T-helper 2 cell treated with Interferon-gamma antibody and Interleukin-4, amounts not matched to agents 5 μg/mL and 100 μg/mL, for 36 hours (primary cell): ENCODE results near the gene METRNL.
"Not testable (repeated sequence)": the region's sequence is repeated elsewhere in the genome, so short reads cannot be mapped to it uniquely, and the experiment has no call there.

Source experiments
- DNase-seq: peaks from one replicate; pipeline ENCODE4 v3.0.0; 2021; ENCODE audit warnings: low spot score
- H3K27ac Mint-ChIP-seq: one replicate; pipeline ENCODE4 v1.8.0; 2021; ENCODE audit warnings: mild to moderate bottlenecking, mixed read lengths
- H3K27me3 Mint-ChIP-seq: one replicate; pipeline ENCODE4 v1.8.0; 2021; ENCODE audit warnings: low read depth, mixed read lengths
- H3K36me3 Mint-ChIP-seq: one replicate; pipeline ENCODE4 v1.8.0; 2021; ENCODE audit warnings: low read depth, mixed read lengths
- H3K4me1 Mint-ChIP-seq: one replicate; pipeline ENCODE4 v1.8.0; 2021; ENCODE audit warnings: low read depth, mixed read lengths
- H3K4me3 Mint-ChIP-seq: one replicate; pipeline ENCODE4 v1.8.0; 2022; ENCODE audit warnings: mild to moderate bottlenecking, moderate library complexity, mixed read lengths
- H3K9me3 Mint-ChIP-seq: one replicate; pipeline ENCODE4 v1.8.0; 2021; ENCODE audit warnings: mixed read lengths

METRNL gene

GRCh38 chr17:83123896-83124801 lies 44.7 kb downstream of the METRNL start:
- H3K9me3 Mint-ChIP-seq = no peaks in the 10 kb centered on the region
- peaks cover 12% of the 10 kb centered on the region for H3K4me1 Mint-ChIP-seq
- no peak overlapping the region for H3K4me3 Mint-ChIP-seq
- no peak overlapping the region for H3K27ac Mint-ChIP-seq
- peaks cover 33% of the 10 kb centered on the region for H3K27me3 Mint-ChIP-seq
- no peak for DNase-seq
- H3K36me3 Mint-ChIP-seq = no peaks in the 10 kb centered on the region

DNA sequence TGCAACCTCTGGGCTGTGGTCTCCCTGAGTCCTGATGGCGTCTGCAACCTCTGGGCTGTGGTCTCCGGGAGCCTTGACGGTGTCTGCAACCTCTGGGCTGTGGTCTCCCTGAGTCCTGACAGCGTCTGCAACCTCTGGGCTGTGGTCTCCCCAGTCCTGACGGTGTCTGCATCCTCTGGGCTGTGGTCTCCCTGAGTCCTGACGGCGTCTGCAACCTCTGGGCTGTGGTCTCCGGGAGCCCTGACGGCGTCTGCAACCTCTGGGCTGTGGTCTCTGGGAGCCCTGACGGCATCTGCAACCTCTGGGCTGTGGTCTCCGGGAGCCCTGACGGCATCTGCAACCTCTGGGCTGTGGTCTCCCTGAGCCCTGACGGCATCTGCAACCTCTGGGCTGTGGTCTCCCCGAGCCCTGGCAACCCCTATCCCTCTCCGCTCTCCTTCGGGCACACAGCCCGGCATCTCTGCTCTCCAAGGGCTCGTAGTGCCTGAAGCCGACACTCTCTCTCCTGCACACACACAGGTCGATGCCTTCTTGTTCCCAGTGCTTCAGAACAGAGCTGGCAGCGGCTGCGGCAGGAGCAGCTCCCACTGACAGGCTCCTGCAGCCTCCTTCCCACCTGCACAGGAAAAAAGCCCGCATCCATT lies 45.6 kb downstream of the METRNL start:
- Mint-ChIP-seq H3K27me3 (peaks cover 31% of the 10 kb centered on the region), H3K4me1 (peaks cover 10% of the 10 kb centered on the region), H3K4me3 (peak overlapping the region; percentile 42), H3K27ac (peak overlapping the region; percentile 26), H3K36me3 (no peaks in the 10 kb centered on the region), H3K9me3 (no peaks in the 10 kb centered on the region)
- no peak for DNase-seq

DNA sequence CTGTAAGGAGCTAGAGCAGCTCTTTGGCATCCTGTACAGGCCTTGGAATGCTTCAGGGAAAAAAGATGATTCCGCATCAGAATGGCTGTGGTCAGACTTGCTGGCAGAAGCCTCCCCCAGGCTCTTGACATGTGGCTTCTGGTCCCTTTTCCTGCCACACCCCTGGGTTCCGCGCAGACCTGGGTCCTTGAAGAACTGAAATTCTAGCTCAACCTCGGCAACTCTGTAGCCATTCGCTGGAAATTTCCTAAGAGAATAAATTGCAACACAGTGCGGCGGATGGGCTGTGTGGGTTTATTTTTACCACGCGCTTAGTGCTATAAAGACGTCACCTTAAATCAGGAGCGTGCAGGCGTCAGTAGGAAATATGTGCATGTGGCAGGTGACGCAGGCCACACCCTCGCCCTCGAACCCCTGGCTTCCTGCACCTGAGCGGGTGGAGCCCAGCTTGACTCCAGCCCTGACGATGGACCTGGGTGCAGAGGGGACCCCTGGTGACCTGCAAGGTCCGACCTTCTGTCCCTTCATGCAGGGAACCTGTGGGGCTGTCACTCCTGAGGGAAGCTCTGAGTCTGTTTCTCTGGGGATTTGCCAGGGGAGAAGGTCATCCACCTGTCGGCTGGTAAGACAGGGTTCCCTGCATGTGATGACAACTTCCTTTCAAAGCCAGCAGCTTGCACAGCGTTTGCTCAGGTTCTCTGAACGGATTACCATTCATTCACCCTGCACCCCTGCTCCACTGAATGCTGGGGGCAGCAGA lies 46.3 kb downstream of the METRNL start:
- Mint-ChIP-seq H3K9me3 (no peaks in the 10 kb centered on the region), H3K4me1 (peaks cover 9% of the 10 kb centered on the region), H3K4me3 (peak overlapping the region; percentile 42), H3K36me3 (no peaks in the 10 kb centered on the region), H3K27ac (peak overlapping the region; percentile 36), H3K27me3 (peaks cover 31% of the 10 kb centered on the region)
- no peak for DNase-seq

DNA sequence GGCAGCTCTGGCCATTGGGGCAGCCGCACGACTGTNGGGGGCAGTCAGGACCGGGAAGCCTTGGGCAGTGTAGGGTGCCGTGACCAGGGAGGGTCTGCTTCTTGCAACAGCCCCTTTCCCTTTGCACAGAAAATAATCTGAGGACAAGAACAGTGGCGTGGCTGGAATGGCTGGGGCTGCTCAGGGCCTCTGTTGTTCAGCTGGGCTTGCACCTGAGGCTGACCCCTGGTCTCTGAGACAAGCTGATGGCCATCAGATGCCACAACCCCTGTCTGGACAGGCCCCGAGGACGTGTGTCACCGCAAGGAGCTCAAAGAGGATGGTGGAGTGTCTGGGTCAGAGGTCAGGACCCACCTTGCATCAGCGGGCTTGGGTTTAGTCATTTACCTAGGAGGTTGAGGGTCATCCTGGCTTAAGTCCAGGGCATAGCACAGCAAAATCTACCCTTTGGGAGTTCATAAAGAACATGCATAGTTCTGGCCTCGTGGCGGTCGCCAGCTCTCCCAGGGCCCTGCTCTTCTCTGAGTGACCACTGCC lies 46.9 kb downstream of the METRNL start:
- no peak overlapping the region for H3K27ac Mint-ChIP-seq
- DNase-seq = no peak
- no peaks in the 10 kb centered on the region for H3K36me3 Mint-ChIP-seq
- peaks cover 32% of the 10 kb centered on the region for H3K27me3 Mint-ChIP-seq
- H3K4me3 Mint-ChIP-seq = no peak overlapping the region
- peaks cover 9% of the 10 kb centered on the region for H3K4me1 Mint-ChIP-seq
- H3K9me3 Mint-ChIP-seq = no peaks in the 10 kb centered on the region

GRCh38 chr17:83127431-83128160 lies 48.2 kb downstream of the METRNL start:
- H3K27ac Mint-ChIP-seq = no peak overlapping the region
- no peak overlapping the region for H3K4me3 Mint-ChIP-seq
- peaks cover 22% of the 10 kb centered on the region for H3K27me3 Mint-ChIP-seq
- no peaks in the 10 kb centered on the region for H3K9me3 Mint-ChIP-seq
- H3K36me3 Mint-ChIP-seq = no peaks in the 10 kb centered on the region
- peaks cover 9% of the 10 kb centered on the region for H3K4me1 Mint-ChIP-seq
- DNase-seq = no peak

DNA sequence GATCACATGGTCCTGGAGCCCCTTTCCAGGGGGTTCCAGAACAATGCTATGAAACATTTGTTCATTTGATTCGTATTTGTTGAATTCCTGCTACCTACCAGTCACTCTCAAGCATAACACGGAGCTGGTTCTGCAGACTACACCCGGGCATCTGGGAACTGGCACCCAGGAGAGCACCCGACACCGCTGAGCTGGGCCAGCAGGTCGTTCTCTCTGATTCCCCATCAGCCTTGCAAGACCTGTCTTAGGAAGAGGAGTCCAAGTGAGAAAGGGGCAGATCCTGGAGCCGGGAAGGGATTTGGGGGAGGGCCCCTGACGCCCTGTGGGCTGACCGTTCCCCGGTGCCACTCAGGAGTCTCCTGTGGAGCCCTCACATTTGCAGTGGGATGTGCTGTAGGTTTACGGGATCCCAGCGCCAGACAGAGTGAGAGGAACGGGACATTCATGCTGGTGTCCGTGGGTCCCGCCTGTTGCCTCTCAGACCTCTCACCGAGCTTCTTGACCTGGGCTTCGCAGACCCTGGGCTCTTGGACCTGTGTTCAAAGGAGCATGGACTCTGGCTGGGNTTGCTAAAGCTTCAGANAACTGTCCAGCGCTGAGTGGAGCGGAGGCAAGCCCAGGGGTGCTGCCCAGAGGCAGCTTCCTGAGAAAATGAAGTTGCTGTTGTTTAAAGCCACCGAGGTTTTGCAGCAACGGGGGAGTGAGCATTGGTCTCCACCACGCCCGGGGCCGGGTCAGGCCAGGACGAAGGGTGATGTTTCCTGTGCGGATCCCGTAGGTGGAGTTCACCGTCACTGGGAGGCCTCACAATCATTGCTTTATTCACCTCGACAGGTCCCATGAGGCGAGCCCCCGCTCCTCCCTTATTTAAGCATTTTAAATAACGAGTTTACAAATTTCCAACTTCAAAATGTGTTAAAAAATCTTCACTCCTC lies 49.2 kb downstream of the METRNL start:
- Mint-ChIP-seq H3K9me3 (no peaks in the 10 kb centered on the region), H3K4me1 (peaks cover 9% of the 10 kb centered on the region), H3K27ac (no peak overlapping the region), H3K27me3 (peaks cover 21% of the 10 kb centered on the region), H3K36me3 (no peaks in the 10 kb centered on the region), H3K4me3 (no peak overlapping the region)
- no peak for DNase-seq

DNA sequence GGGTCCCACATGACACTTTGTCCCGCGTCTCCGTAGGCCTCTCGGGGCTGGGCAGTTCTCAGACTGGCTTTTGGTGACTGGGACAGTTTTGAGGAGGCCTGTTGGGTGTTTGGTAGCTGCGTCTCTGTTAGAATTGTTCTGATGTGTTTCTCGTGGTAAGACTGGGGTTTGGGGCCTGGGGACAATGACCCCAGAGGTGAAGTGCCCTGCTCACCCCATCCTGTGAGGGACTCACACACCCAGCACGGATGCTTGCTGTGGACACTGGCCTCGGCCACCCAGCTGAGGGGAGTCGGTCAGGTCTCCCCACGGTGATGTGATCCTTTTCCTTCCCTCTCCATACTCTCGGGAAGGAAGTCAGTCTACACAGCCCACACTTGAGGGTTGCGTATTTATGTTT lies 50.3 kb downstream of the METRNL start:
- peaks cover 6% of the 10 kb centered on the region for H3K4me1 Mint-ChIP-seq
- no peak overlapping the region for H3K4me3 Mint-ChIP-seq
- DNase-seq = no peak
- H3K27ac Mint-ChIP-seq = no peak overlapping the region
- no peaks in the 10 kb centered on the region for H3K36me3 Mint-ChIP-seq
- no peaks in the 10 kb centered on the region for H3K9me3 Mint-ChIP-seq
- H3K27me3 Mint-ChIP-seq = peaks cover 18% of the 10 kb centered on the region

DNA sequence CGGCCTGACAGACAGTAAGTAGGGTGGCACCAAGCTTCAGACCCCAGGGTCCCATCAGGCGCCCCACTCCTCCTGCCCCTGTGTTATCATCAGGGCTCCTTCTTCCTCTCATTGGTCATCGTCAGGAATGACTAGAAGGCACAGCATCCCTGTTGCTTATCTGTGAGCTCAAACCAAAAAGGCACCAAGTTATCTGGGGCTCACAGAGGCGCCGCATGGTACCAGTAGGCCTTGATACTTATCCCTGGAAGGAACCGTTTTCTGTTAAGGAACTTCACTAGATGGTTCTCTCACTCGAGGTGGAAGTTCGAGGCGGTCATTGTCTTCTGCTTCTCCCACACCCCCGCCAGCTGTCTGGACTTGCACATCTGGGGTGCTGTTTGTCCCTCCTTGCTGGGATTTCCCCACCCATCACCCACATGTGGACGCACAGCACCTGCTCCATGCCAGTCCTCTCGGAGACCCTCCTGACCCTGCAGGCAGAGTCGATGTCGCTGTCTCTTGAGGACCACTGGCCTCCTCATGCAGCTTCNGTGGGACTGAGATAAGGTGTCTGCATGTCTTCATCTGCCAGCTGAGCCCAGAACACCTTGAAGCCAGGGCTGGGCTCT lies 52.1 kb downstream of the METRNL start:
- no peaks in the 10 kb centered on the region for H3K9me3 Mint-ChIP-seq
- no peak overlapping the region for H3K4me3 Mint-ChIP-seq
- H3K4me1 Mint-ChIP-seq = no peaks in the 10 kb centered on the region
- H3K27me3 Mint-ChIP-seq = peaks cover 7% of the 10 kb centered on the region
- no peaks in the 10 kb centered on the region for H3K36me3 Mint-ChIP-seq
- DNase-seq = no peak
- no peak overlapping the region for H3K27ac Mint-ChIP-seq

DNA sequence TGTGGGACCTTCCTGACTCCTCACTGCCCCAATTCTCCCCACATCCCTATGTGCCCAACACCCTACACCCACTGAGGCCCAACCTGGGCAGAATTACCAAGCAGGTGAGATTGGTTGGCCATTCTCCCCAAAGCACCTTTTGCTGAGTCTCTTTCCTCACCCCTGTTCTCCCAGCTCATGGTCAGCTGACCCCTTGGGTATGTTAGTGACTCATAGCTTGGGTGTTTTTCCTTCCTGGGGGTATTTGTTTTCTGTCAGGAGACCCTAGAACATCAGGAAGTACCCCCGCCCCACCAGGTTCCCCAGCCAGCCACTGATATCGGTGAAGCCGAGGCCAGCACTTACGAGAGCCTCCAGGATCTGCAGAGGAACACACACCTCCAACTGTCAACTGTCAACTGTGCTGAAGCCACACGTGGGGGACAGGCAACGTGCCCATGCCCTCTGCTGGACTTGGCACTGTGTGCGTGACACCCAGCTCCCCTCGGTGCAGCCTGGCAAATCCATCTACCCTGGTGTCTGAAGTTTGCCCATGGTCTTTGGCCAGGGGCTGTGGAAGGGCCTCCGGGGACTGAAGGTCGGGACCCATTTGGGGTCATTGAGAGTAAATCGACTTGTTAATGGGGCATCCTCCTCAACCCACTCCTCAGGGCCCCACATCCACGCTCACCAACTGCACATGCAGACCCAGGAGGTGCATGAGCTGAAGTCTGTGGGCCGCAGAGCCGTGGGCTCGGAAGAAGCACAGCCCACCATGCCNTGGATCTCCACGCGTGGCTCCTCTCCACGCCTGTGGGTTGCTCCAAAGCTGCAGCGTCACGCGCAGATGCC lies 53.1 kb downstream of the METRNL start:
- H3K27me3 Mint-ChIP-seq = peaks cover 4% of the 10 kb centered on the region
- H3K4me1 Mint-ChIP-seq = no peaks in the 10 kb centered on the region
- no peaks in the 10 kb centered on the region for H3K9me3 Mint-ChIP-seq
- H3K36me3 Mint-ChIP-seq = no peaks in the 10 kb centered on the region
- no peak overlapping the region for H3K4me3 Mint-ChIP-seq
- no peak for DNase-seq
- no peak overlapping the region for H3K27ac Mint-ChIP-seq

GRCh38 chr17:83133302-83134121 lies 54.1 kb downstream of the METRNL start:
- no peaks in the 10 kb centered on the region for H3K4me1 Mint-ChIP-seq
- no peak for DNase-seq
- H3K27me3 Mint-ChIP-seq = peaks cover 7% of the 10 kb centered on the region
- H3K36me3 Mint-ChIP-seq = no peaks in the 10 kb centered on the region
- H3K27ac Mint-ChIP-seq = no peak overlapping the region
- no peak overlapping the region for H3K4me3 Mint-ChIP-seq
- no peaks in the 10 kb centered on the region for H3K9me3 Mint-ChIP-seq

DNA sequence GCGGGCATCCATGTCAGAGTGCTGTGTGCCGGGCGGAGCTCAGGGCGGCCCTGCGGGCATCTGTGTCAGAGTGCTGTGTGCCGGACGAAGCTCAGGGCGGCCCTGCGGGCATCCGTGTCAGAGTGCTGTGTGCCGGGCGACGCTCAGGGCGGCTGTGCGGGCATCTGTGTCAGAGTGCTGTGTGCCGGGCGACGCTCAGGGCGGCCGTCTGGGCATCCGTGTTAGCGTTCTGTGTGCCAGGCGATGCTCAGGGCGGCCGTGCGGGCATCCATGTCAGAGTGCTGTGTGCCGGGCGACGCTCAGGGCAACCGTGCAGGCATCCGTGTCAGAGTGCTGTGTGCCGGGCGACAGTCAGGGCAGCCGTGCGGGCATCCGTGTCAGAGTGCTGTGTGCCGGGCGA lies 55.0 kb downstream of the METRNL start:
- H3K27ac Mint-ChIP-seq, H3K36me3 Mint-ChIP-seq, H3K4me1 Mint-ChIP-seq, H3K4me3 Mint-ChIP-seq, H3K9me3 Mint-ChIP-seq, H3K27me3 Mint-ChIP-seq, DNase-seq: not testable (repeated sequence)
